ENCODE data around the gene ABHD12B.

- no peak for TF ChIP-seq CTCF (IDR thresholded peaks at IDR 0.05)
- no peak for TF ChIP-seq EP300 (IDR thresholded peaks at IDR 0.05; ENCODE audit: low read depth)
These were observed 79.2 kb downstream of the ABHD12B start for GRCh38 chr14:50951032-50951431.
